ENCODE measurements around the gene PIP5K1A.
A peak's percentile ranks its signal among the peaks of the same experiment; 100 is the strongest.
"Not testable (repeated sequence)": the region's sequence is repeated elsewhere in the genome, so short reads cannot be mapped to it uniquely, and the experiment has no call there.

PIP5K1A gene

DNA sequence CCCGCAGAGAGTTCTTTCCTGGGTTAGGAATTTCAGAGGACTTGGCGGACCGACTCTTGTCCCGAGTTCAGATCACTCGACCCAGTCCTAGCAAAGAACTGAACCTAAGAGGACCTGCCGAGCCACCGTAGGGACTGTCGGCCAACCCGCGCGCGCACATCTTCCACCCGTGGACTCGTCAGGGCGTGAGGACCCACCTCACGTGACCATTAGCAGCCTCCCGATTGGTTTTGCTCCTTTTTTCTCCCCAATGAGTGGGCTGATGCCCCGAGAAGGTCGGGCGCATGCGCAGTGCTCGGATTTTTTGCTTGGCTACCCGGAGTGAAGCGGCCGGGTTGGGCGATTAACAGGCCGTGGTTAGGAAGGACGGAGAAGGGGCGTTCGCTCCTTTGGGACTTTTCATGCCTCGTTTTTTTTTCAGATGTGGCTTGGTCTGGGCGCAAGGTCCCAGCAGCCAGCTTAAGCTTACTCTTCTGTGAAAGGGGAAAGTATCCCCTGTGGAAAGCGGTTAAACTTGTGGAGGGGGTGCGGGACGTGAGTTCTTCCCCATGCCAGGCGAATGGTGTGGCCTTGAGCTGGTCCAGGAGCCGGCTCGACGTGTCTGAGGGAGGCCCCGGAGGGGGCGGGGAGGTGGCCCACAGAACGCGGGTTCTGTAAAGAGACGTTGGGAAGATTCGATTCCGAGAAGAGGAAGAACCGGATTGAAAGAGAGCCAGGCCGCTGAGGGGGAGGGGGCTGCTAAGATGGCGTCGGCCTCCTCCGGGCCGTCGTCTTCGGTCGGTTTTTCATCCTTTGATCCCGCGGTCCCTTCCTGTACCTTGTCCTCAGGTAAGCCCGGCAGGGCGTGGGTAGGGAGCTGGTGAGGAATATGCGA lies at the start of gene PIP5K1A:
Gene PIP5K1A (plus strand): TSS at position 299 of the 874 bp plus-strand sequence. CDS start 445 bp downstream, at position 744.
- peak; percentile 82 to 96 for DNase-seq

- no peak for DNase-seq
These were observed 41.9 kb upstream of the PIP5K1A start, which contains the start of gene TNFAIP8L2 for GRCh38 chr1:151156515-151156819. TNFAIP8L2 (plus strand) TSS chr1:151156649; CDS start chr1:151158698, 2,049 bp downstream.

- DNase-seq = no peak
These were observed 41.3 kb upstream of the PIP5K1A start for GRCh38 chr1:151157067-151157531.

DNA sequence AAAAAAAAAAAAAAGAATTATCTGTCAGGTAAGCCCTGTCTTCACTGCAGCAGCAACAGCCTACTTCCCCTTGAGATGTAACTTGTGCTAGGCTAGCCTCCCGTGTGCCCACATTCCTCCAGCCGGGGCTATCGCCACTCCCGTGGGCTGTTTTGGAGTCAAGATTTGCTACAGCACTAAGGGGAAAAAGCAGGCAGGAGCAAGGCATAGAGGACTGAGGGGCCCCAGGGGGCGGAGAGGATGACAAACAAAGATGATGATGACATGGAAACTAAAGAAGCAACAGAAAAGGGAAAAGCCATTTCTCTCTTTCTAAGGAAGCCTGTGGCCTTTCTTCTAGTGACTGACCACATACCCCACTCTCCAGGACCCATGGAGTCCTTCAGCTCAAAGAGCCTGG lies 40.0 kb upstream of the PIP5K1A start:
- DNase-seq = no peak

DNA sequence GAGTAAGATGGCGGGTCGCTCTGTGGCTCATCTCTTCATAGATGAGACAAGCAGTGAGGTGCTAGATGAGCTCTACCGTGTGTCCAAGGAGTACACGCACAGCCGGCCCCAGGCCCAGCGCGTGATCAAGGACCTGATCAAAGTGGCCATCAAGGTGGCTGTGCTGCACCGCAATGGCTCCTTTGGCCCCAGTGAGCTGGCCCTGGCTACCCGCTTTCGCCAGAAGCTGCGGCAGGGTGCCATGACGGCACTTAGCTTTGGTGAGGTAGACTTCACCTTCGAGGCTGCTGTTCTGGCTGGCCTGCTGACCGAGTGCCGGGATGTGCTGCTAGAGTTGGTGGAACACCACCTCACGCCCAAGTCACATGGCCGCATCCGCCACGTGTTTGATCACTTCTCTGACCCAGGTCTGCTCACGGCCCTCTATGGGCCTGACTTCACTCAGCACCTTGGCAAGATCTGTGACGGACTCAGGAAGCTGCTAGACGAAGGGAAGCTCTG lies 39.6 kb upstream of the PIP5K1A start:
- DNase-seq = no peak

DNA sequence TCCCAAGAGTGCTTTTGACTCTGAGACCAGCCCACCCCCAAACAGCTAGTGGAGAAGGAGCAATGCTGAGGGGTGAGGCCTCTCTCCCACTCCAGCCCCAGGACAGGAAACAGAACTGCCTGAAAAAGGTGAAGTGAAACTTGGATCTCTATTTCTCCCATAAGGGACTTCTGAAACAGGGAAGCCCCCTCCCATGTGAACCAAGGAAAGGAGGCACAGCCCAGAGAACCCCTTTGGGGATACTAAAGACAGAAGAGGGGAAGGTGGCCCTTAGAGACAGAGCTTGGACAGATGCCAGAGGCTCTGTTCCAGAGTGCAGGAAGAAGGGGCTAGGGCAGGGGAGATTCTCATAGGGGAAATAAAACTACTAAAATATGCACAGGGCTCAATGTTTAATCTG lies 39.0 kb upstream of the PIP5K1A start:
- no peak for DNase-seq

DNA sequence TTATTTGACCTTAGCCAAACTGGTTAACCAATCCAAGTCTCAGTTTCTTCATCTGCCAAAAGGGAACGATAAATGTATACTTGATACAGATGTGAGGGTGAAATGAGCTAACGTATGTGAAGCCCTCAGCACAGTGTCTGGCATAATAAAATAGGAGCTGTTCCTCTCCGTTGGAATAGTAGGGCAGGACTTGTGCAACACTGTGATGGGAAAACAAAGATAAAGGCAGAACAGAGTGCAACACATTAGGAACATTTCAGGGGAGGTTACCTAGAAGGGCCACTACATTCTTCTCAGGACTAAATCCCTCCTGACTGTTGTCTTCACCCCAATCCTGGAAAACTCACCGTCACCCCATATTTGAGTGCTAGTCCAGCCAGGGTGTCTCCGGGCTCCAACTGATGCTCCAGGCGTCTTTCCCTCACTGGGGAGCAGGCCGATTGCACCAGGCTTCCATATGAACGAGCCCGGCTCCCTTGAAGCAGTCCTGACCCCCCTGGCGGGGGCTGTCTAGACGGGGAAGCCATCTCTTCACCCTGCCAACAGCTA lies 33.5 kb upstream of the PIP5K1A start:
- no peak for DNase-seq

DNA sequence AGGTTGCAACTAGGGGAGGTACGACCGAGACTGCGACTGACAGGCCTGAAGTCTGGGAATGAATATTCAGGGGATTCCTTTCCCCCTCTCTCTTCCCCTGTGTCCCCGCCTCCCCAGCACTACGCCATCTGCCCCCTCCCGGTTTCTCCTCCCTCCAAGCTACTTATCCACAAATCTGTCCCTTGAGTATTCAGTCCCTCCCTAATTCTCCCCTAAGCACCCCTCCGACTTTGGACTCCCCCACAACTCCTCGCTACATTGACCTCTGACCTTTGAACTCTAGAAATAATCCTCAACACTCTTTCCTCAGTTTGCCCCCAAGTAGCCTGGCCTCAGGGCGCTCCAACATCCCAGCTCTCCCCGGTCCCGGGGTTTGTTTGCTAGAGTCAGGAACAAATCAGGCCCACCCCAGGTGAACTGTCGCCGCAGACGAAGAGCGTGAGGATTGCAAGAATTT lies 33.0 kb upstream of the PIP5K1A start:
- no peak for DNase-seq

GRCh38 chr1:151165738-151166504 lies 32.4 kb upstream of the PIP5K1A start, which contains the start of the genes LYSMD1 and SCNM1:
LYSMD1 (minus strand) TSS chr1:151165902; CDS start chr1:151165258, 644 bp downstream.
SCNM1 (plus strand) TSS chr1:151166144; CDS start chr1:151166153, 9 bp downstream.
- peak; percentile 87 to 94 for DNase-seq

DNA sequence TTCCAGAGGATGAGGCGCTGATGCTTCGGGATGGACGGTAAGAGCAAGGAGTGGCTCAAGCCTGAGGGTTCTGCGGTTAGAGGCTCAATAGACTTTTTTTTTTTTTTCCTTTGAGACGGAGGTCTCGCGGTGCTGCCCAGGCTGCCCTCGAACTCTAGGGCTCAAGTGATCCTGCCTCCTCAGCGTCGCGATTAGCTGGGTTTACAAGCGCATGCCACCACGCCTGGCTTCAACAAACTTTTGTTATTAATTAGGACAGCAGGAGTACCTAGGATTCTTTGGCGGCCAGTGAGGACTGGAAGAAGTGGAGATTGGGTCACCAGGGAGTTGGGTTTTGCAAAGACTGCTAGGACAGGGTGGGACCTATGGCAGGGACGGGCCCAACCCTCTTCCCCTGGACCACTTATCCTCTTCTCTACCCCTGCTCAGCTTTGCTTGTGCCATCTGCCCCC lies 31.8 kb upstream of the PIP5K1A start:
- DNase-seq = no peak

- no peak for DNase-seq
These were observed 31.2 kb upstream of the PIP5K1A start for GRCh38 chr1:151167116-151167515.

DNA sequence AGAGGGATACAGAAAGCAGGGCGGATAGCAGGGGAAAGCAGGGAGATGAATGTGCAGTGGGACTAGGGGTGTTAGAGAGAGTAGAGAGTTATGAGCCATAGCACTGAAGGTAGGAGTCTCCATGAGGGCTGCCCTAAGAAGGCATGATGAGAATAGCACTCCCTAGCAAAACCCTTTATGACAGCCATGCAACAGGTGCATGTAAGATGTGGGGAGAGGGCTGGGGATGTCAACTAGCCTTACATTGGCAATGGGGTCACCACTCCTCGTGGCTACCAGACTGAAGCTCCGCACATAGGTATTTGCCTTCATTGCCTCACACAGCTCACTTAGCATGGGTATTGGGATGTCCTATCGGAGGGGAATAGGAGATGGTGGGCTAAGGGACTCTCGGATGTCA lies 27.2 kb upstream of the PIP5K1A start:
- no peak for DNase-seq

DNA sequence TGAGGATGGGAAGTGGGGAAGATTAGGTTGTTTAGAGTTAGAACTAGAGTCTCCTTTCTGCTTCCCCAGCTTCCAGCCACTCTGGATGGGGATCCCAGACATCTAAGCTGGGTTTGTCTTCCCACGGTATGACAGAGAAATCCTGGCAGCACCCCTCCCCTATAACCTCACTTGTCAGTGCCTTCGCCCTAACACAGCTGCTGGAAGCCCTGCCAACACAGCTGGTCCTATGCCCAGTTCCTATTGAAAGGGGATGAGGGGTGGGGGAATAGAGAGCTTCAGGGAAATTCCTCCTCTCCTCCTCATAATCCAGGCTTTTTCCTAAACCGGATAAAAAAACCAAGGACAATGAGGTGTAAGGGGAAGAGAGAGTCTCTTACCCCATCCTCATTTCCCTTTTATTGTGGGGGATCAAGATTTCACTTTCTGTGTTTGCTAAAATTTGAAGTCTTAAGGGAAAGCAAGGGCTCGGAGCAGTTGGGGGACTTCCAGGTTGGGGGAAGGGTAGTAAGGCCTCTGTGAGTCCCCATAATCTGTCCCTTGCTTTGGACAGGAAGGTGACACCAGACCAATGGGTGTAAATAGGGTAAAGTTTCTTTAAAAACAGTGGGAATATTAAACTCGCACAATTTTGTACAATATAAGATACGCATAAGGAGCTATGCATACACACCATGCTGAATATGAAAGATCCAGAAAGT lies 23.2 kb upstream of the PIP5K1A start:
- no peak for DNase-seq

GRCh38 chr1:151175863-151176262 lies 22.5 kb upstream of the PIP5K1A start, which contains the start of gene TMOD4:
TMOD4 (minus strand) TSS chr1:151175981; CDS start chr1:151174875, 1,106 bp downstream.
- DNase-seq = no peak

DNA sequence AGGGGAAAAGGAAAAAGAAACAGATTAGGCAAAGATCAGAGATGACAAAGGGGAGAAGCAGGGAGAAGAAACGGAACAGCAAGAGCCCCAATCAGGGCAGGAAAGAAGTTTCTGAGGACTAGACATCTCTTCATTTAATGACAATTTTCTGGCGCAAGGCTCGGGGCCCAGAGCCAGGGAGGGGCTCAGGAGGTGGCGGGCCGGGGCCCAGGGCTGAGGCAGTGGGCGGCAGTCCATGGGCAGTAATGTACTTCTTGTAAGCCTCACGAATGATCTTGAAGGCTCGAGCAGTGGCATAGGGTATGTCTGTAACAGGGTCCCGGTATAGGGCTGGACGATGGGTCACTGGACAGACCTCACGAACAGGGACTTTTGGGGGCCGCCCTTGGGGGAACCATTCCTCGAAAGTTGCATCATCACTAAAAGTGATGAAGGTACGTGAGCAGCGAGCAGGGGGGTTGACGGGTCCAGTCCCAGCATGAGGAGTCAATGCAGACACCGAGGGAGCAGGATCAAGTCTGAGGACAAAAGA lies 21.8 kb upstream of the PIP5K1A start:
- DNase-seq = no peak

DNA sequence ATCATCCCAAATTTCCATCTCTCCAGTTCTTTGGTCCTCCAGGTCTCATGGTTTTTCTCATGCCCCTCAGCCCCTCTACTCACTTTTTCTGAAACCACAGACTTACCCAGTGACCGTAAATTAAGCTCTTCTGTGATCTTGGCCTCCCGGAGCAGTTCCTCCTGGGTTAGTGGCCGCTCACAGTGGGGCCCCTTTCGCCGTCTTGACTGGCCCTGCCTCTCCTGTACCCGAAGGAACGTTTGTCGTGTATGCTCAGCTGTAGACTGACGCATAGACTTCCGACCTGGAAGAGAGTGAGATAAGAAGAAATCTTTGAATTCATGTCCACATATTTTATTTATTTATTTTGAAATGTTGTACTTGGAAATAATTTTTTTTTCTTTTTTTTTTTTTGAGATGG lies 14.1 kb upstream of the PIP5K1A start:
- no peak for DNase-seq

DNA sequence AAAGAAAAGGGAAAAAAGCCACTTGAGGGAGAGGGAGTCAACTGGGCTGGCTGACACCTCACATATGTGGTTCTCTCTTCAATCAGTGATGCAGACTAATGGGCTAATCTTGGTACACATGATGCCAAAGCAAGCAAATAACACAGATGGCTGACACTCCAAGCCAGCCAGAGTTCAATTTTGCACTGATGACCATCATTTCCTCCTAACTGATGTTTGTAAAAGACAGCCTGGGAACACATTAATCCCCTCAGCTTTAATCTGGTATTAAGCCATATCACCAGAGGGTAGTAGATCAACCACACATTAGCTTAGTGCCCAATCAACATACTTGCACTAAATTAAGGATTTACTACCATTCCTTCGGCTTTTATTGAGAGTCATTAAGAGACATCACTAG lies 11.1 kb upstream of the PIP5K1A start:
- DNase-seq = no peak

DNA sequence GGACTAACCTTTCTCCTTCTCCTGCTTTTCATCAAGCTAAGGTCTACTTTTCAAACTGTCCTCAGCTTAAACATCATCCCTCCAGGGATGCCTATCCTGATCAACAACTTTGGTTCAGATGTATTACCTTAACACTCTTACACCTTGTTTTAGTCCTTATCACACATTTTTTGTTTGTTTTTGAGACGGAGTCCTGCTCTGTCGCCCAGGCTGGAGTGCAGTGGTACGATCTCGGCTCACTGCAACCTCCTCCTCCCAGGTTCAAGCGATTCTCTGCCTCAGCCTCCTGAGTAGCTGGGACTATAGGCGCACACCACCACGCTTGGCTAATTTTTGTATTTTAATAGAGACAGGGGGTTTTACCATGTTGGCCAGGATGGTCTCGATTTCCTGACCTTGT lies 9.7 kb upstream of the PIP5K1A start:
- DNase-seq = not testable (repeated sequence)

GRCh38 chr1:151189637-151190445 lies 8.5 kb upstream of the PIP5K1A start, which contains the start of gene VPS72:
VPS72 (minus strand) TSS chr1:151190197; CDS start chr1:151190121, 76 bp downstream.
- DNase-seq = peak; percentile 53 to 83

- DNase-seq = no peak
These were observed 6.3 kb upstream of the PIP5K1A start for GRCh38 chr1:151192047-151192446.

GRCh38 chr1:151193304-151193703 lies 5.0 kb upstream of the PIP5K1A start:
- DNase-seq = no peak

All from SW 1271 (cell line).